ENCODE measurements around the gene TMTC3.
"Not testable (repeated sequence)": the region's sequence is repeated elsewhere in the genome, so short reads cannot be mapped to it uniquely, and the experiment has no call there.

The TMTC3 gene

GRCh38 chr12:88141774-88142609 lies at the start of gene TMTC3, which contains the start of gene CEP290:
Gene TMTC3 (plus strand): TSS chr12:88142307. CDS start chr12:88148316, 6,009 bp downstream.
Gene CEP290 (minus strand): TSS chr12:88142088. CDS start chr12:88141307, 781 bp downstream.
- DNase-seq (ENCODE audit: low read depth in 2 of 2): peak; percentile 81 to 84

- DNase-seq (ENCODE audit: low read depth in 2 of 2): no peak
Observed at GRCh38 chr12:88092771-88093170, 49.3 kb upstream of the TMTC3 start.

- DNase-seq (ENCODE audit: low read depth in 2 of 2): no peak
Observed at GRCh38 chr12:88093573-88093972, 48.5 kb upstream of the TMTC3 start.

GRCh38 chr12:88108021-88108420 lies 34.1 kb upstream of the TMTC3 start:
- DNase-seq (ENCODE audit: low read depth in 2 of 2): no peak

- DNase-seq (ENCODE audit: low read depth in 2 of 2): no peak
Observed at GRCh38 chr12:88111074-88111652, 30.9 kb upstream of the TMTC3 start.

GRCh38 chr12:88113871-88114270 lies 28.2 kb upstream of the TMTC3 start:
- no peak for DNase-seq (ENCODE audit: low read depth in 2 of 2)

- no peak for DNase-seq (ENCODE audit: low read depth in 2 of 2)
Observed at GRCh38 chr12:88122666-88123065, 19.4 kb upstream of the TMTC3 start.

GRCh38 chr12:88127099-88127498 lies 15.0 kb upstream of the TMTC3 start:
- no peak for DNase-seq (ENCODE audit: low read depth in 2 of 2)

GRCh38 chr12:88127855-88128254 lies 14.3 kb upstream of the TMTC3 start:
- DNase-seq (ENCODE audit: low read depth in 2 of 2): no peak

- DNase-seq (ENCODE audit: low read depth in 2 of 2): no peak
Observed at GRCh38 chr12:88132392-88132791, 9.7 kb upstream of the TMTC3 start.

GRCh38 chr12:88133181-88133580 lies 8.9 kb upstream of the TMTC3 start:
- DNase-seq (ENCODE audit: low read depth in 2 of 2): not testable (repeated sequence)

GRCh38 chr12:88139711-88140110 lies 2.4 kb upstream of the TMTC3 start:
- not testable (repeated sequence) for DNase-seq (ENCODE audit: low read depth in 2 of 2)

- DNase-seq (ENCODE audit: low read depth in 2 of 2): no peak
Observed at GRCh38 chr12:88141425-88141773, 708 bp upstream of the TMTC3 start.

- peak in 1 of 2 experiments; percentile 0 for DNase-seq (ENCODE audit: low read depth in 2 of 2)
Observed at GRCh38 chr12:88142610-88142991, 494 bp downstream of the TMTC3 start.

GRCh38 chr12:88144037-88144436 lies 1.9 kb downstream of the TMTC3 start:
- no peak for DNase-seq (ENCODE audit: low read depth in 2 of 2)

- DNase-seq (ENCODE audit: low read depth in 2 of 2): no peak
Observed at GRCh38 chr12:88144546-88145468, 2.7 kb downstream of the TMTC3 start.

- DNase-seq (ENCODE audit: low read depth in 2 of 2): no peak
Observed at GRCh38 chr12:88145567-88146505, 3.7 kb downstream of the TMTC3 start.

GRCh38 chr12:88150063-88150462 lies 8.0 kb downstream of the TMTC3 start:
- no peak for DNase-seq (ENCODE audit: low read depth in 2 of 2)

- no peak for DNase-seq (ENCODE audit: low read depth in 2 of 2)
Observed at GRCh38 chr12:88153959-88154358, 11.9 kb downstream of the TMTC3 start.

- DNase-seq (ENCODE audit: low read depth in 2 of 2): no peak
Observed at GRCh38 chr12:88156075-88156654, 14.1 kb downstream of the TMTC3 start.

- no peak for DNase-seq (ENCODE audit: low read depth in 2 of 2)
Observed at GRCh38 chr12:88163371-88163770, 21.3 kb downstream of the TMTC3 start.
